HEK293T (cell line): ENCODE measurements around the gene SCGB3A1.

Experiments
- CTCF ChIA-PET: fragments of 350-600 bp; formaldehyde crosslinking; extraction: SDS; loops from one replicate; lab custom pipeline; 2021; ENCODE audit warnings: antibody characterized with exemption, inconsistent platforms; lab: Yijun Ruan, JAX
- POLR2A ChIA-PET: fragments of 350-600 bp; formaldehyde crosslinking; extraction: SDS; loops from one replicate; lab custom pipeline; 2020; ENCODE audit warnings: antibody characterized with exemption, inconsistent platforms; lab: Yijun Ruan, JAX
- DNase-seq: peaks from one replicate; pipeline ENCODE4 v3.0.0; 2012; ENCODE audit warnings: mixed read lengths; ENCODE audit errors: extremely low spot score
- ARNT ChIP-seq: fragments of 450-650 bp; IDR thresholded peaks from 2 replicates; pipeline ENCODE4 v1.6.1; 2017; ENCODE audit warnings: mild to moderate bottlenecking
- BHLHE40 ChIP-seq: fragments of 450-650 bp; IDR thresholded peaks from 2 replicates; pipeline ENCODE4 v1.6.1; 2016; ENCODE audit warnings: mild to moderate bottlenecking, moderate library complexity, borderline replicate concordance
- CTBP1 ChIP-seq: fragments of 450-650 bp; IDR thresholded peaks from 2 replicates; pipeline ENCODE4 v1.6.1; 2016; ENCODE audit warnings: borderline replicate concordance
- ELF4 ChIP-seq: fragments of 450-650 bp; IDR thresholded peaks from 2 replicates; pipeline ENCODE4 v1.6.1; 2017; ENCODE audit warnings: antibody characterized with exemption
- FOXA1 ChIP-seq: fragments of 450-650 bp; IDR thresholded peaks from 2 replicates; pipeline ENCODE4 v1.6.1; 2016; ENCODE audit warnings: mild to moderate bottlenecking
- FOXK2 ChIP-seq: fragments of 450-650 bp; IDR thresholded peaks from 2 replicates; pipeline ENCODE4 v1.6.1; 2016; ENCODE audit warnings: mild to moderate bottlenecking
- FOXM1 ChIP-seq: fragments of 450-650 bp; IDR thresholded peaks from 2 replicates; pipeline ENCODE4 v1.6.1; 2017; ENCODE audit warnings: mild to moderate bottlenecking, borderline replicate concordance
- HDGF ChIP-seq: fragments of 450-650 bp; IDR thresholded peaks from 2 replicates; pipeline ENCODE4 v1.6.1; 2017; ENCODE audit warnings: antibody characterized with exemption, borderline replicate concordance
- L3MBTL2 ChIP-seq: fragments of 450-650 bp; conservative IDR thresholded peaks from 2 replicates; pipeline ENCODE4 v1.6.1; 2016; ENCODE audit warnings: mild to moderate bottlenecking
- LEF1 ChIP-seq: fragments of 450-650 bp; IDR thresholded peaks from 2 replicates; pipeline ENCODE4 v1.6.1; 2017; ENCODE audit warnings: mild to moderate bottlenecking, borderline replicate concordance
- NFRKB ChIP-seq: fragments of 450-650 bp; IDR thresholded peaks from 2 replicates; pipeline ENCODE4 v1.6.1; 2016; ENCODE audit warnings: mild to moderate bottlenecking, moderate library complexity
- SP1 ChIP-seq: fragments of 450-650 bp; IDR thresholded peaks from 2 replicates; pipeline ENCODE4 v1.6.1; 2017
- SUZ12 ChIP-seq: fragments of 450-650 bp; IDR thresholded peaks from 2 replicates; pipeline ENCODE4 v1.6.1; 2016; ENCODE audit warnings: mild to moderate bottlenecking
- TARDBP ChIP-seq: fragments of 450-650 bp; IDR thresholded peaks from 2 replicates; pipeline ENCODE4 v1.6.1; 2016
- ZNF384 ChIP-seq: fragments of 450-650 bp; IDR thresholded peaks from 2 replicates; pipeline ENCODE4 v1.6.1; 2016
- TF ChIP-seq, protein P1 (sequence below): fragments of 450-650 bp; IDR thresholded peaks from 2 replicates; pipeline ENCODE4 v1.6.1; 2016

SCGB3A1 gene

DNA sequence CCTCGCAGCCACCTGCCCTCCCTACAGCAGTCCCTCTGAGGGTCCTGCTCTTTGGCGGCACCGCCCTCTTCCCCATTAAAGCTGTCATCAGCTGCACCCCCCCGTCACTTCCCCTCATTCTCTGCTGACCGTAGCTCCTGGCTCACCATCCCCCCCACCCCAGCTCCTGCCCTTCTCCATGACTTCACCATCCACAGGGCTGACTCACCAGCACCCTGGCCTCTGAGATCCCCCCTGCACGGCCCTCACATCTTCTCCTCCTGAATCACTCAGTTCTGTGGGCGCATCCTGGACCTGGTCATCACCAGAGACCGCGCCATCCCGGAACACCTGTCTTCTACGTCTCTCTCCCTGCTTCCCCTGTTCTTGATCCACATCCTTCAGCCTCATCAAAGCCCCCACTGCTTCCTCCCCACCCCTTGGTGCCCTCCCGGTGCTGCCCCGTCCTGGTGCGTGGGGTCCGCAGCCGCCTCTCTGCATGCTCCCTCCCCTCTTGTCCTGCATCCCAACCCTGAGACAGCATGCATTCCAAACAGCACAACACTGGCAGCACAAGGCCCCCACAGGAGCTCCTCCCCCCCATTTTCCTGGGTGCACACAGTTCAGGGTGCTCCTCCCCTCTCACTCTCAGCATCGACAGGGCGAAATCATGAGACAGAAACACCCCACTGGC lies 45.2 kb upstream of the SCGB3A1 start:
- POLR2A ChIA-PET, result no interaction called here
- DNase-seq, result no peak
- CTCF ChIA-PET, result interaction anchor here (0.6 to 1.0 kb wide), 4 partner anchors 11 to 947 kb away, joined by 3 to 5 read pairs (median 4); no protein-coding TSS in a partner anchor
- TF ChIP-seq TARDBP (no peak), FOXA1 (no peak), ZNF384 (no peak), HDGF (no peak), SP1 (no peak), NFRKB (no peak), FOXM1 (no peak), L3MBTL2 (no peak), BHLHE40 (no peak), ELF4 (no peak), LEF1 (no peak), FOXK2 (no peak), ARNT (no peak), CTBP1 (no peak), SUZ12 (no peak)
- TF ChIP-seq, protein P1, sequence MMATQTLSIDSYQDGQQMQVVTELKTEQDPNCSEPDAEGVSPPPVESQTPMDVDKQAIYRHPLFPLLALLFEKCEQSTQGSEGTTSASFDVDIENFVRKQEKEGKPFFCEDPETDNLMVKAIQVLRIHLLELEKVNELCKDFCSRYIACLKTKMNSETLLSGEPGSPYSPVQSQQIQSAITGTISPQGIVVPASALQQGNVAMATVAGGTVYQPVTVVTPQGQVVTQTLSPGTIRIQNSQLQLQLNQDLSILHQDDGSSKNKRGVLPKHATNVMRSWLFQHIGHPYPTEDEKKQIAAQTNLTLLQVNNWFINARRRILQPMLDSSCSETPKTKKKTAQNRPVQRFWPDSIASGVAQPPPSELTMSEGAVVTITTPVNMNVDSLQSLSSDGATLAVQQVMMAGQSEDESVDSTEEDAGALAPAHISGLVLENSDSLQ, result no peak

DNA sequence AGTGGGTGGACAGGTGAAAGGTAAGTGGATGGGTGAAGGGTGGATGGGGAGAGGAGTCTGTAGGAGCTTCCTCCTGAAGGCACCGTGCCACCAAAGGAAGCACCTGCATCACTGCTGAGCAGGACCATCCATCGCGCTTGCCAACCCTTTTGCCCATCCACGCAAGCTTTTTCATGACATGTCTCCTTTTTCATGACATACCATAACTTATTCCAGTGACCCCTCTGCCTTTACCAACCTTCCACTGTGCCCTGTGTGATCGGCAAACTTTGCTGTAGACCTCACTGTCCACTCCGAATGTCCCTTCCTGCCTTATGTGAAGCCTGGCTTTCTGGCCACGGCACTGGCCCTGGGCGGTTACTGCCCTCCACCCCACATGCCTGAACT lies 44.7 kb upstream of the SCGB3A1 start:
- ChIA-PET CTCF (interaction anchor here (0.6 to 1.0 kb wide), 3 partner anchors 11 to 947 kb away, joined by 3 to 5 read pairs (median 3); no protein-coding TSS in a partner anchor), POLR2A (no interaction called here)
- no peak for DNase-seq
- TF ChIP-seq, protein P1, result no peak
- TF ChIP-seq SP1 (no peak), BHLHE40 (no peak), ARNT (no peak), L3MBTL2 (no peak), FOXA1 (no peak), FOXM1 (no peak), CTBP1 (no peak), FOXK2 (no peak)

DNA sequence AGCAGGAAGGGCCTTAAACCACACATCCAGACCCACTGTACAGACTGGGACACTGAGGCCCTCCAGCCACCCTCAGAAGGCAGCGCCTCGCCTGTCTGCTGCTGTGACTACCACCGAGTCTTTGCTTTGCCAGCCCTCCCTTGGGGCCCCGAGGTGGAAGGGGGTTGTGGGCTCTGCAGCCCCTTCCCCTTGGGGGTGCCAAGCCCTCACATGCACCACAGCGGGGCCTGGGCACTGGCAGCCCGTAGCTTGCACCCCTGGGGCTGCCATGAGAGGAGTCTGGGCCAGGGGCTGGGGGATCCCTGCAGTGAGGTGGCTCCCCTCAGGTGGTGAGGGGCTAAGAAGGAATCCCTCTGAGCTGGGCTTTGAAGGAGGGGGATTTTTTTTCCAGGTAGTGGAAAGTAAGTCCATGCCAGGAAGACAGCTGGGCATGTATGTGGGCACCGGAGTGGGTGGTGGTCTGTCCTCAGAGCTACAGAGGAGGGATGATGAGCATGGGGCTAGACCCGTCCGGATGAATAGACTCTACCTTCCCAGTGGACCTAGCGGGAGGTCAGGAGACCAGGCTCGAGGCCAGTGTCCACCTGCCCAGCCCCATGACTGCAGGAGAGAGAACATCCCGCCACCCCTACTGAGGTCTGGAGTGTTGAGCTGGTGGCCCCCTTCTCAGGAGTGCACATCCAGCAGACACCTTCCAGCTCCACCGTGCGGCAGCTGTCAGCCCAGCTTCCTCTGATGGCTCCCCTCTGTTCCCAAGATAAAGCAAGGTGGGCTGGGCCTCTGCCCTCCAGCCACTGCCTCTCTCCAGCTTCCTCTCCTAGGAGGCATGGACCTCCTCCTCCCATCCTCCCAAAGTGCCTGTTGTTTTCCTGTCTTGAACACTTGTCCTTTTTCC lies 42.2 kb upstream of the SCGB3A1 start:
- ChIA-PET CTCF (interaction anchor here (1.2 kb wide), 1 partner anchor 15 kb away, joined by 3 read pairs; no protein-coding TSS in a partner anchor), POLR2A (interaction anchor here (1.0 kb wide), 1 partner anchor 14 kb away, joined by 3 read pairs; no protein-coding TSS in a partner anchor)
- DNase-seq, result no peak
- TF ChIP-seq, protein P1, result no peak

DNA sequence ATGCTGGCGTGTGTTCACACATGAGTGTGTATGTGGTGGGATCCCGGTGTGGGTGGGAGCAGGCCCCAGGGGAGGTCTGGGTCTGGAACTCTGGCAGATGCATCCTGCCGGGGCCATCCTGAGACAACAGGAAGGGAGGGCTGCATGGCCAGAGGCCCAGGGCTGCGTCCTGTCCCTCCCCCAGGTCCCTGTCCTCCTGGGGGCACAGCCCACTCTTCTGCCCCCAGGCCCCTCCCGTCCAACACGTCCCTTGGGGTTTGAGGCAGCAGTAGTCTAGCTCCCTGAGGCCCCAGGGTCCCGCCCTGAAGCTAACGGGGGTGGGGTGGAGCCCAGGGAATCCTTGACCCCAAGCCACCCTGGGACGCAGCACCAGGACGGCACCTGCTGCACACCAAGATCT lies 41.5 kb upstream of the SCGB3A1 start:
- ChIA-PET CTCF (no interaction called here), POLR2A (no interaction called here)
- TF ChIP-seq FOXA1, result no peak
- no peak for TF ChIP-seq ZNF384
- no peak for TF ChIP-seq FOXM1
- TF ChIP-seq TARDBP, result no peak
- no peak for TF ChIP-seq NFRKB
- TF ChIP-seq CTBP1, result no peak
- no peak for TF ChIP-seq FOXK2
- no peak for TF ChIP-seq ARNT
- no peak for TF ChIP-seq LEF1
- TF ChIP-seq, protein P1, result no peak
- no peak for TF ChIP-seq L3MBTL2
- TF ChIP-seq HDGF, result no peak
- TF ChIP-seq BHLHE40, result no peak
- TF ChIP-seq SP1, result no peak
- no peak for TF ChIP-seq SUZ12
- no peak for TF ChIP-seq ELF4
- no peak for DNase-seq

DNA sequence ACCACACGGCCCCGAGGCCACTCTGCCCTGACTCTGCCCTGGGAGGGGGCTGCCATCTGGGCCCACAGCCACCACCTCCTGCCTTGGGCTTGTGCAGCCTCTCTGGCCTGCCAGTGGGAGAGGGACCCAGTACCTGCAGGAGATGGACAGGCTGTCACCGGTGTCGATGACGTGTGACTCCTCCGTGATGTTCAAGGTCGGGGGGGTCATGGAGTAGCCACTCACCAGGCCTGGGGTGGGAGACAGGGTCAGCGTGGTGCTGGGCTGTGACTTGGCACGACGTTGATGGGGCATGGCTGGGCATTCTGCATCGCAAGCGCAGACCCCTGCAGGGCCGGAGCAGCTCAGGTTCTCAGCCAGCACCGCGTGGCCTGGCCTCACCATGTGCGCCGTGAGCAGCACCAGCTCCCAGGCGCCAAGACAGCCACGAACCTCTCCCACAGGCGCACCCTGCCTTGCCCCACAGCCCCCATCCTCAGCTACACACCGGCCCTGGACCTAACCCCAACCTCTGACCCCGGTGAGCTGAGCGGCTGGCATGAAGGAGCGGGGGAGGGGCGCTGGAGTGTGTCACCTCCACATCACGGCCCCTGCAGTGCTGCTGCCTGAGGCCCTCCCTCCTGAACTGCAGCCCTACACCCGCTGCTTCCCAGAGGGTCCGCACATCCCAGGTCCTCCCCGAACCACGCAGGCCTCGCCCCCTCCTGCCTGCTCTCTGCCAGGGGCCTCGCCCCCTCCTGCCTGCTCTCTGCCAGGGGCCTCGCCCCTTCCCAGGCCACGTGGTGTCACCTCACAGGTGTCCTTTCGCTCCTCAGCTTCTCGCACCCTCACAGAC lies 40.5 kb upstream of the SCGB3A1 start:
- CTCF ChIA-PET, result no interaction called here
- no peak for DNase-seq
- no peak for TF ChIP-seq ZNF384
- no peak for TF ChIP-seq NFRKB
- TF ChIP-seq ARNT, result no peak
- TF ChIP-seq CTBP1, result no peak
- TF ChIP-seq SUZ12, result no peak
- TF ChIP-seq SP1, result no peak
- no peak for TF ChIP-seq L3MBTL2
- TF ChIP-seq ELF4, result no peak
- no peak for TF ChIP-seq FOXM1
- no peak for TF ChIP-seq HDGF
- TF ChIP-seq, protein P1, result no peak
- TF ChIP-seq FOXK2, result no peak
- TF ChIP-seq LEF1, result no peak
- POLR2A ChIA-PET, result interaction anchor here (1.2 kb wide), 1 partner anchor 12 kb away, joined by 4 read pairs; no protein-coding TSS in a partner anchor
